ENCODE results near the gene GALNS. TPM values are rescaled to one million over a fixed set of nuclear protein-coding genes. Genes with fewer than 3 reads are reported as not detected.

GALNS gene
- total and polyA plus RNA-seq, 2 donors (not counting 3 experiments of a cell fraction or from before 2014, with no cell fraction given), result 21.8 to 40.2 TPM

GRCh38 chr16:88851616-88852015 lies 5.1 kb downstream of the GALNS start:
- H3K27me3 ChIP-seq (ENCODE audit: control insufficient read depth in 2 of 2, insufficient read depth in 2 of 2, low read length in 2 of 2), result no peaks in the 10 kb centered on the region
- DNase-seq (ENCODE audit: low read depth, low spot score) (no peak), FAIRE-seq (no peak)
- no peak for TF ChIP-seq JUN (IDR thresholded peaks at IDR 0.05; ENCODE audit: borderline replicate concordance, insufficient read depth, insufficient read length, low read depth)
- no peak for TF ChIP-seq POLR2A (IDR thresholded peaks at IDR 0.05; ENCODE audit: low read depth, low read length)
- no peak for TF ChIP-seq GATA2 (IDR thresholded peaks at IDR 0.05; ENCODE audit: insufficient read depth, insufficient read length, low read depth, low read length)
- TF ChIP-seq POLR2AphosphoS5 (IDR thresholded peaks at IDR 0.05; ENCODE audit: insufficient read depth, low read depth, low read length), result no peak
- TF ChIP-seq EZH2 (IDR thresholded peaks at IDR 0.05; ENCODE audit: borderline replicate concordance, low read depth, low read length, severe bottlenecking), result no peak
- no peak for TF ChIP-seq FOS (IDR thresholded peaks at IDR 0.05; ENCODE audit: borderline replicate concordance, insufficient read depth, low read length)
- no peaks in the 10 kb centered on the region for H4K20me1 ChIP-seq (replicated peaks; ENCODE audit: control insufficient read depth, extremely low read depth, insufficient read depth, low read length)
- ChIA-PET POLR2A (no interaction called here), CTCF (interaction anchor here (1.9 kb wide), 1 partner anchor 114 kb away, joined by 7 read pairs; no protein-coding TSS in a partner anchor)
- no TSS peak for BruUV-seq (replicated peaks)
- dilution Hi-C loops (cut with MboI; ENCODE audit: extremely low pct_ligation_motif_present, low sequenced_read_pairs) (no loop called here), intact Hi-C loops (cut with micrococcal nuclease) (no loop called here)
- H3K4me2 ChIP-seq (ENCODE audit: insufficient read depth, low read length), result no peak overlapping the region
- peaks cover 4% of the 10 kb centered on the region for H3K79me2 ChIP-seq (ENCODE audit: control insufficient read depth, insufficient read depth, low read length)
- H3K27ac ChIP-seq (ENCODE audit: insufficient read depth, low read depth, low read length), result no peak overlapping the region
- H3K9me3 ChIP-seq (replicated peaks; ENCODE audit: control insufficient read depth, insufficient read depth, low read length), result no peaks in the 10 kb centered on the region
- H2AFZ ChIP-seq (ENCODE audit: low read depth, low read length), result no peak overlapping the region
- no peaks in the 10 kb centered on the region for H3K9me1 ChIP-seq (replicated peaks; ENCODE audit: control insufficient read depth, extremely low read depth, insufficient read depth, low read length)
- no peak overlapping the region for H3K4me3 ChIP-seq (replicated peaks in 1 of 3; ENCODE audit: insufficient read depth in 1 of 3, low read depth in 1 of 3, low read length in 3 of 3)
- H3K9ac ChIP-seq (replicated peaks; ENCODE audit: extremely low read depth, insufficient read depth, low read length), result no peak overlapping the region
- H3K4me1 ChIP-seq (ENCODE audit: control insufficient read depth, extremely low read depth, insufficient read depth, low read length), result no peaks in the 10 kb centered on the region
- peaks cover 0 to 5% of the 10 kb centered on the region in 2 experiments for H3K36me3 ChIP-seq (ENCODE audit: control insufficient read depth in 2 of 2, extremely low read depth in 1 of 2, insufficient read depth in 2 of 2, low read length in 2 of 2)

GRCh38 chr16:88850531-88851199 lies 6.1 kb downstream of the GALNS start:
- Histone ChIP-seq H2AFZ (ENCODE audit: low read depth, low read length) (no peak overlapping the region), H3K79me2 (ENCODE audit: control insufficient read depth, insufficient read depth, low read length) (no peaks in the 10 kb centered on the region), H3K9me3 (replicated peaks; ENCODE audit: control insufficient read depth, insufficient read depth, low read length) (no peaks in the 10 kb centered on the region), H3K4me2 (ENCODE audit: insufficient read depth, low read length) (no peak overlapping the region), H3K9ac (replicated peaks; ENCODE audit: extremely low read depth, insufficient read depth, low read length) (no peak overlapping the region), H4K20me1 (replicated peaks; ENCODE audit: control insufficient read depth, extremely low read depth, insufficient read depth, low read length) (no peaks in the 10 kb centered on the region), H3K9me1 (replicated peaks; ENCODE audit: control insufficient read depth, extremely low read depth, insufficient read depth, low read length) (no peaks in the 10 kb centered on the region), H3K4me1 (ENCODE audit: control insufficient read depth, extremely low read depth, insufficient read depth, low read length) (no peaks in the 10 kb centered on the region), H3K36me3 (ENCODE audit: control insufficient read depth in 2 of 2, extremely low read depth in 1 of 2, insufficient read depth in 2 of 2, low read length in 2 of 2) (peaks cover 0 to 5% of the 10 kb centered on the region in 2 experiments), H3K4me3 (replicated peaks in 1 of 3; ENCODE audit: insufficient read depth in 1 of 3, low read depth in 1 of 3, low read length in 3 of 3) (no peak overlapping the region), H3K27me3 (ENCODE audit: control insufficient read depth in 2 of 2, insufficient read depth in 2 of 2, low read length in 2 of 2) (no peaks in the 10 kb centered on the region), H3K27ac (ENCODE audit: insufficient read depth, low read depth, low read length) (no peak overlapping the region)
- POLR2A ChIA-PET, result no interaction called here
- dilution Hi-C loops (cut with MboI; ENCODE audit: extremely low pct_ligation_motif_present, low sequenced_read_pairs) (no loop called here), intact Hi-C loops (cut with micrococcal nuclease) (no loop called here)
- CTCF ChIA-PET, result no interaction called here
- TF ChIP-seq JUN (IDR thresholded peaks at IDR 0.05; ENCODE audit: borderline replicate concordance, insufficient read depth, insufficient read length, low read depth), result no peak
- no peak for DNase-seq (ENCODE audit: low read depth, low spot score)
- FAIRE-seq, result no peak
- no TSS peak for BruUV-seq (replicated peaks)
